CD4-positive, alpha-beta T cell (primary cell): ENCODE data around the gene CUEDC1. TPM values are rescaled to one million over a fixed set of nuclear protein-coding genes. Genes with fewer than 3 reads are reported as not detected.

Experiments used
- ATAC-seq: fragments of 200-7000 bp; cut with Tn5 transposase; one replicate; pipeline ENCODE4 v1.10.0; 2022; ENCODE audit warnings: mild to moderate bottlenecking; ENCODE audit not compliant: poor library complexity
- CTCF ChIA-PET: fragments of 350-600 bp; sonication (Branson Sonifier 250); formaldehyde crosslinking; loops from one replicate; lab custom pipeline; 2021; ENCODE audit warnings: antibody characterized with exemption, inconsistent platforms; lab: Charles Lee
- POLR2A ChIA-PET: fragments of 350-600 bp; sonication (Branson Sonifier 250); formaldehyde crosslinking; loops from one replicate; lab custom pipeline; 2021; ENCODE audit warnings: antibody characterized with exemption, inconsistent platforms; lab: Charles Lee
- DNase-seq, 14 experiments: peaks; one replicate each; pipeline ENCODE4 v3.0.0-alpha.2; 2013 to 2020; ENCODE audit warnings: mixed read lengths in 2 of 14
- H3K27ac ChIP-seq, 2 donors: one replicate each; pipeline versions ENCODE4 v1.5.1 to v1.7.0; 2013; ENCODE audit warnings: low read length in 2 of 2, low read depth in 1 of 2, mild to moderate bottlenecking in 1 of 2
- H3K27me3 ChIP-seq, 2 experiments: 1 replicate in 1 of 2; 2 replicates in 1 of 2; pipeline versions ENCODE4 v1.6.1 to v1.7.0; 2013; ENCODE audit warnings: low read length in 2 of 2, control low read depth in 1 of 2, mild to moderate bottlenecking in 1 of 2, moderate library complexity in 1 of 2; ENCODE audit not compliant: insufficient read depth in 2 of 2, control insufficient read depth in 1 of 2
- H3K36me3 ChIP-seq: one replicate; pipeline ENCODE4 v1.6.1; 2013; ENCODE audit warnings: low read length, control low read depth; ENCODE audit not compliant: insufficient read depth
- H3K4me1 ChIP-seq: one replicate; pipeline ENCODE4 v1.6.1; 2013; ENCODE audit warnings: low read length, control low read depth; ENCODE audit not compliant: insufficient read depth
- H3K4me3 ChIP-seq: one replicate; pipeline ENCODE4 v1.5.1; 2013; ENCODE audit warnings: mild to moderate bottlenecking, low read length, moderate library complexity
- H3K9me3 ChIP-seq, 2 experiments: 1 replicate in 1 of 2; 2 replicates in 1 of 2; pipeline versions ENCODE4 v1.6.1 to v1.7.0; 2013; ENCODE audit warnings: low read length in 2 of 2, mild to moderate bottlenecking in 2 of 2, control low read depth in 1 of 2, moderate library complexity in 1 of 2; ENCODE audit not compliant: control insufficient read depth in 1 of 2, insufficient read depth in 1 of 2
- H3K27ac Mint-ChIP-seq: one replicate; pipeline ENCODE4 v1.8.0; 2020; ENCODE audit warnings: mixed read lengths
- H3K27me3 Mint-ChIP-seq: one replicate; pipeline ENCODE4 v1.8.0; 2021; ENCODE audit warnings: mixed read lengths
- H3K36me3 Mint-ChIP-seq: one replicate; pipeline ENCODE4 v1.8.0; 2021; ENCODE audit warnings: low read depth, mixed read lengths
- H3K4me1 Mint-ChIP-seq: one replicate; pipeline ENCODE4 v1.8.0; 2021; ENCODE audit warnings: low read depth, mixed read lengths
- H3K4me3 Mint-ChIP-seq: one replicate; pipeline ENCODE4 v1.8.0; 2020; ENCODE audit warnings: mild to moderate bottlenecking, mixed read lengths
- H3K9me3 Mint-ChIP-seq: one replicate; pipeline ENCODE4 v1.8.0; 2020; ENCODE audit warnings: mixed read lengths
- intact Hi-C, 2 experiments: fragments of 100-400 bp; cut with DNase I in 1 of 2; cut with micrococcal nuclease in 1 of 2; formaldehyde crosslinking; loops; one replicate each; pipeline versions ENCODE4 v1.15.1 to v1.9.0; 2023 to 2025; cut with DNase I, micrococcal nuclease
- total RNA-seq, 174 experiments: library from RNA in 2 of 174; stranded (reverse) in 2 of 174; gene quantifications; one replicate each; pipeline ENCODE4 v1.2.3 and lab custom pipeline; 2021 to 2026
- TF ChIP-seq, protein P1 (sequence below): fragments of 200-600 bp; IDR thresholded peaks from one replicate; pipeline ENCODE4 v1.8.0; 2022; ENCODE audit warnings: antibody characterized with exemption, mild to moderate bottlenecking

The CUEDC1 gene
- total RNA-seq, 2 experiments from 2014 or later, result 0.41 to 1.0 TPM

DNA sequence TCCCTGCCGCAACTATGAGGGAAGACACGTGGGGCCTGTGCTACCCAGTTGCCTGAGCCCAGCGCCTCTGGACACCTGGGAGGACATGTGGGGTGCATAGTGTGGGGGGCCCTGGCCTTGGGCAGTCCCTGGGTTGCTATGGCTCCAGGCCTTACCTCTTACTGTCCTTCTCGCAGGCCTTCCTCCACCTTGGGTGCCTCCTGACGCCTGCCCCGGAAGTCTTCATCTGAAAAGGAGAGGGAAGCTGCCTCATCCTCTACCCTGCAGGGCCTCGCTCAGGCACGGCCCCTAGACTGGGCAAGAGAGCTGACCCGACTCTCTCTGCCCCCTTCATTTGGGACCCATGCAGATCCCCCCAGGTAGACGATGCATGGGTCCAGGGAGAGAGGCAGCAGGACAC, 88.9 kb downstream of the CUEDC1 start:
- CTCF ChIA-PET, result no interaction called here
- TF ChIP-seq, protein P1, sequence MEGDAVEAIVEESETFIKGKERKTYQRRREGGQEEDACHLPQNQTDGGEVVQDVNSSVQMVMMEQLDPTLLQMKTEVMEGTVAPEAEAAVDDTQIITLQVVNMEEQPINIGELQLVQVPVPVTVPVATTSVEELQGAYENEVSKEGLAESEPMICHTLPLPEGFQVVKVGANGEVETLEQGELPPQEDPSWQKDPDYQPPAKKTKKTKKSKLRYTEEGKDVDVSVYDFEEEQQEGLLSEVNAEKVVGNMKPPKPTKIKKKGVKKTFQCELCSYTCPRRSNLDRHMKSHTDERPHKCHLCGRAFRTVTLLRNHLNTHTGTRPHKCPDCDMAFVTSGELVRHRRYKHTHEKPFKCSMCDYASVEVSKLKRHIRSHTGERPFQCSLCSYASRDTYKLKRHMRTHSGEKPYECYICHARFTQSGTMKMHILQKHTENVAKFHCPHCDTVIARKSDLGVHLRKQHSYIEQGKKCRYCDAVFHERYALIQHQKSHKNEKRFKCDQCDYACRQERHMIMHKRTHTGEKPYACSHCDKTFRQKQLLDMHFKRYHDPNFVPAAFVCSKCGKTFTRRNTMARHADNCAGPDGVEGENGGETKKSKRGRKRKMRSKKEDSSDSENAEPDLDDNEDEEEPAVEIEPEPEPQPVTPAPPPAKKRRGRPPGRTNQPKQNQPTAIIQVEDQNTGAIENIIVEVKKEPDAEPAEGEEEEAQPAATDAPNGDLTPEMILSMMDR, result no peak
- Histone ChIP-seq H3K27me3 (peaks cover 8 to 9% of the 10 kb centered on the region in 2 experiments), H3K4me3 (no peak overlapping the region), H3K36me3 (no peaks in the 10 kb centered on the region), H3K9me3 (no peaks in the 10 kb centered on the region), H3K4me1 (peaks cover 22% of the 10 kb centered on the region), H3K27ac (no peak overlapping the region)
- ATAC-seq (no peak), DNase-seq (no peak)
- intact Hi-C loops, result no loop called here
- no peak overlapping the region for H3K4me3 Mint-ChIP-seq
- H3K27me3 Mint-ChIP-seq, result peaks cover 1% of the 10 kb centered on the region
- POLR2A ChIA-PET, result no interaction called here
- no peaks in the 10 kb centered on the region for H3K36me3 Mint-ChIP-seq
- peaks cover 8% of the 10 kb centered on the region for H3K4me1 Mint-ChIP-seq
- H3K27ac Mint-ChIP-seq, result no peak overlapping the region
- no peaks in the 10 kb centered on the region for H3K9me3 Mint-ChIP-seq

DNA sequence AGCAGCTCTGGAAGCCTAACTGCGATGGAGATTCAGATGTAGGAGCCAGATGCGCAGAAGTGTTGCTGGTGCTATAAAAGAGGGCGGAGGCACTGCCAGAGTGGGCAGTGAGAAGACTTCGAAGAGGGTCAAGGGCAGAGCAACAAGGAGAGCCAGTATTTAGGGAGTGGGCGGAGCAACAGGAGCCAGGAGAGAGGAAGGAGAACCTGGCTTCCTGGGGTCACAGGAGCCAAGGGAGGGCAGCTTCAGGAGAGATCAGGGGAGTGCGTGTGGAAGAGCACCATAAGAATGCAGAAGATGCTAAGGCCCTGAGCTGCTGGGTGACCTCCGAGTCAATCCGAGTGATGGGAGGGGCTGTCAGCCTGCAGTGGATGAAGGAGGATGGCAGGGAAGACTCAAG, 90.9 kb downstream of the CUEDC1 start:
- Mint-ChIP-seq H3K36me3 (no peaks in the 10 kb centered on the region), H3K27ac (no peak overlapping the region), H3K27me3 (peaks cover 12% of the 10 kb centered on the region), H3K4me3 (no peak overlapping the region), H3K4me1 (peaks cover 17% of the 10 kb centered on the region), H3K9me3 (no peaks in the 10 kb centered on the region)
- H3K27ac ChIP-seq, result no peak overlapping the region
- no peaks in the 10 kb centered on the region for H3K36me3 ChIP-seq
- H3K9me3 ChIP-seq, result no peaks in the 10 kb centered on the region
- TF ChIP-seq, protein P1, result no peak
- ATAC-seq (no peak), DNase-seq (no peak)
- intact Hi-C loops, result no loop called here
- H3K4me1 ChIP-seq, result peaks cover 33% of the 10 kb centered on the region
- H3K4me3 ChIP-seq, result no peak overlapping the region
- H3K27me3 ChIP-seq, result peaks cover 10% of the 10 kb centered on the region in 2 experiments
- ChIA-PET POLR2A (interaction anchor here (1.0 kb wide), 1 partner anchor 15 kb away, joined by 3 read pairs; the partner anchor contains the start of gene MRPS23), CTCF (no interaction called here)

DNA sequence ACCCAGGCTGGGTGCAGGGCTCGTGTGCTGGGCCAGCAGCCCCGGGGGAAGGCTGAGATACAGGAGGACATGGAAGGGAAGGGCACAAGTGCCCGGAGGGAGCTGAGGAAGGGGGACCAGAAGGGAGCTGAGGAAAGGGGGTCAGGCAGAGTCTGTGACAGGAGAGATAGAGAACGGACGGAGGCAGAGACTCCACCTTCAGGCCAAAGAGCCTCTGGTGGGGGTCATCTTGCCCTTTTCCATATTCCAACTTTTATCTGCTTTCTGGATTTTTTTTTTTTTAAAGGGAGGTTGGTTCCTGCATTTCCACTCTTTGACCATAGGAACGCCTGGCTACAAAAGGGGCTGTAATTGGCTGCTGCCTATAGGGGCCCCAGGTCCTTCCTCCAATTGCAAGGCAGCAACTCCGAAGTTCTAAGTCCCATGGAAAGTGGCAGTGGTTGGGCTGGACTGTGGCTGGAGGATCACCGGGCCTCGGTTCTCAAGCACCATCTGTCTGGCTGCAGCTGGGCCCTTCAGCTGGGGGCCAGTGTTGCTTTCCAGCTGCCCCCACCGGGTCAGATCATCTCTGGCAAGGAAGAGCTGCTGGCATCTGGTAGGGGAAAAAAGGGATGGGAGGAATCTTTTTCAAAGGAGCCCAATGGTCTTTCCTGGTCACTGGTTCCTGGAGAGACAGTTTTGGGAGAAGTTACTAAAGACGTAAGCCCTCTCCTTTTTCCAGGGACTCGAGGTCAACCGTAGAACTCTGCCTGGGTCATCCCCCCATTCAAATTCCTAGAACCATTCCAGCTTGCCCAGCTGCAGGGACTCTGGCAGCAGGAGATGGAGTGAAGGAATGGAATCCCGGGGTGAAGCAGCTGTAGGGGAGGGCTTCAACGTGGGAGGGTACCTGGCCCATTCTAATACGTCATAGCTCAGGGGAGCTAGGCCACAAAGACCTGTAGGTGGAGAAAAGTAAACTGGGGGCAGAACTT, 92.2 kb downstream of the CUEDC1 start:
- H3K4me3 Mint-ChIP-seq, result peak overlapping the region; percentile 1

More for the DNA sequence above, 92.2 kb downstream of the CUEDC1 start:
- Histone ChIP-seq H3K27ac (no peak overlapping the region), H3K36me3 (no peaks in the 10 kb centered on the region), H3K9me3 (no peaks in the 10 kb centered on the region), H3K4me1 (peaks cover 28% of the 10 kb centered on the region), H3K27me3 (peaks cover 10 to 14% of the 10 kb centered on the region in 2 experiments), H3K4me3 (no peak overlapping the region)
- ChIA-PET POLR2A (no interaction called here), CTCF (interaction anchor here (0.7 kb wide), 1 partner anchor 136 kb away, joined by 3 read pairs; no protein-coding TSS in a partner anchor)
- Mint-ChIP-seq H3K27ac (no peak overlapping the region), H3K27me3 (peaks cover 14% of the 10 kb centered on the region), H3K9me3 (no peaks in the 10 kb centered on the region), H3K4me1 (peaks cover 15% of the 10 kb centered on the region), H3K36me3 (no peaks in the 10 kb centered on the region)
- ATAC-seq (no peak), DNase-seq (no peak)
- TF ChIP-seq, protein P1, result no peak
- intact Hi-C loops, result no loop called here
